ENCODE results near the gene HK2.

GRCh38 chr2:74862020-74862964, 28.4 kb downstream of the HK2 start:
- TF ChIP-seq BHLHE40 (IDR thresholded peaks at IDR 0.05; ENCODE audit: low read depth, low read length) (no peak), REST (IDR thresholded peaks at IDR 0.05) (no peak), POLR2A (IDR thresholded peaks at IDR 0.05; ENCODE audit: low read length) (no peak), MAX (IDR thresholded peaks at IDR 0.05) (no peak), CTCF (IDR thresholded peaks at IDR 0.05) (no peak), FOSL2 (IDR thresholded peaks at IDR 0.05) (no peak), FOSL2 (CRISPR knock-in tag; IDR thresholded peaks at IDR 0.05) (no peak)

Data from A549 (cell line).